Activated B cell treated with CpG ODN at 0.5 μM for 24 hours (primary cell): Measurements from ENCODE around the gene CYTH1. TPM values are rescaled to one million over a fixed set of nuclear protein-coding genes. Genes with fewer than 3 reads are reported as not detected.

ENCODE experiments used
- ATAC-seq: fragments of 200-7000 bp; cut with Tn5 transposase; one replicate; pipeline ENCODE4 v1.10.0; 2021; ENCODE audit warnings: low read depth, mild to moderate bottlenecking, moderate library complexity
- CTCF ChIA-PET: fragments of 350-600 bp; sonication (Branson Sonifier 250); formaldehyde crosslinking; loops from one replicate; lab custom pipeline; 2021; ENCODE audit warnings: antibody characterized with exemption; lab: Charles Lee
- POLR2A ChIA-PET: fragments of 350-600 bp; sonication (Branson Sonifier 250); formaldehyde crosslinking; loops from one replicate; lab custom pipeline; 2021; ENCODE audit warnings: antibody characterized with exemption; lab: Charles Lee
- DNase-seq: peaks from one replicate; pipeline ENCODE4 v3.0.0; 2022
- H3K27ac Mint-ChIP-seq: one replicate; pipeline ENCODE4 v1.8.0; 2020; ENCODE audit warnings: mixed read lengths
- H3K27me3 Mint-ChIP-seq: one replicate; pipeline ENCODE4 v1.8.0; 2021; ENCODE audit warnings: mixed read lengths
- H3K36me3 Mint-ChIP-seq: one replicate; pipeline ENCODE4 v1.8.0; 2021; ENCODE audit warnings: low read depth, mixed read lengths
- H3K4me1 Mint-ChIP-seq: one replicate; pipeline ENCODE4 v1.8.0; 2021; ENCODE audit warnings: mixed read lengths
- H3K4me3 Mint-ChIP-seq: one replicate; pipeline ENCODE4 v1.8.0; 2020; ENCODE audit warnings: mild to moderate bottlenecking, mixed read lengths
- H3K9me3 Mint-ChIP-seq: one replicate; pipeline ENCODE4 v1.8.0; 2020; ENCODE audit warnings: mixed read lengths
- CTCF ChIP-seq: fragments of 200-600 bp; IDR thresholded peaks from one replicate; pipeline ENCODE4 v1.8.0; 2022; ENCODE audit warnings: antibody characterized with exemption, mild to moderate bottlenecking
- intact Hi-C: fragments of 100-400 bp; cut with micrococcal nuclease; formaldehyde crosslinking; loops from one replicate; pipeline ENCODE4 v1.15.1; 2024
- total RNA-seq: library from RNA; stranded (reverse); gene quantifications from 2 replicates; pipeline ENCODE4 v1.2.3, GENCODE V29; 2022

Gene CYTH1
- total RNA-seq, 1 donor from 2014 or later: 391 TPM

- Mint-ChIP-seq H3K9me3 (no peaks in the 10 kb centered on the region), H3K4me1 (no peaks in the 10 kb centered on the region), H3K36me3 (peaks cover 97% of the 10 kb centered on the region), H3K27ac (no peak overlapping the region), H3K27me3 (no peaks in the 10 kb centered on the region), H3K4me3 (no peak overlapping the region)
- no peak for ATAC-seq
- no peak for DNase-seq
- CTCF ChIA-PET: interaction anchor here (0.7 kb wide), 1 partner anchor 63 kb away, joined by 3 read pairs; no protein-coding TSS in a partner anchor
- no peak for TF ChIP-seq CTCF
- POLR2A ChIA-PET: no interaction called here
- intact Hi-C loops: no loop called here
These were observed 103.4 kb downstream of the CYTH1 start for GRCh38 chr17:78678711-78679110.

- H3K27me3 Mint-ChIP-seq: no peaks in the 10 kb centered on the region
- TF ChIP-seq CTCF: no peak
- ATAC-seq (no peak), DNase-seq (no peak)
- CTCF ChIA-PET: interaction anchor here (0.7 kb wide), 1 partner anchor 64 kb away, joined by 3 read pairs; no protein-coding TSS in a partner anchor
- H3K9me3 Mint-ChIP-seq: no peaks in the 10 kb centered on the region
- intact Hi-C loops: no loop called here
- H3K4me3 Mint-ChIP-seq: no peak overlapping the region
- H3K36me3 Mint-ChIP-seq: peaks cover 98% of the 10 kb centered on the region
- no peak overlapping the region for H3K27ac Mint-ChIP-seq
- no peaks in the 10 kb centered on the region for H3K4me1 Mint-ChIP-seq
- POLR2A ChIA-PET: no interaction called here
These were observed 103.9 kb downstream of the CYTH1 start for GRCh38 chr17:78678222-78678557.

DNA sequence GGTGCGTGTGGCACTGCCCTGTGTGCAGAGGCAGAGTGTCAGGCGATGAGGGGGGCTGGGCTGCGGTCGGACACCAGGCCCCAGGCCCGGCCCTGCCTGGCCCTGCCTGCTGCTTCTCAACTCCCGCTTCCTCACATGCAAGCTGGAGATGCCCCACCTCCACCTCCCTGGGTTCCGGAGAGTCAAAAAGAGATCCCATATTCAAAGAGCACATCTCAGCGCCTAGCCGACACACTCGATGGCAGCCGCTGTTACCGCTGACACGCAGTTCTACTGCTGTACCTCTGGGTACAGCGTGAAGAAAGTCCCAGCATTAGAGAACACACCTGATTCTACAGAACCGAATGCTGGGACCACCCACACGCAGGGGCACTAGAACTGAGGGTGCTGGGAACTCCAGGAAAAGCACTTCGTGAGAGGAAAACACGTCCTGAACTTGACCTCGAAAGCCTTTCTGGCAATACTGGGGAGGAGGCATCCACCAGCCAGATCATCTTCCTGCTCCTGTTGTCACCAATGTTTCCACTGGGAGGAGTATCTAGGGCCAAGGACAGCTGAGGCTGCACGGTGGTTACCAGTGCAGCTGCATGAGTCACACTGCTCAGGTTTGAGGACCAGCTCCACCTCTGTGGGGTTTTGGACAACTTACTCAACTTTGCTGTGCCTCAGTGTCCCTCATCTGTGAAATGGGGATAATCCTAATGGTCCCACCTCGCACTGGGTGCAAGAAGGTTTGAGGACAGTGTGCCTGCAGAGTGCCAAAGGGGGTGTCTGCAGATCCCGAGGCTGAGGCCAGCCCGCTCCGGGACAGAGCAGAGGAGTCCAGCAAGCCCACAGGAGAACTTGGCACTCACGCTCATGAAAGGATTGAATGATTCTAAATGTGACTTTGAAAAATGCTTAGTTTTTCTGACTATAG lies 104.5 kb downstream of the CYTH1 start:
- ChIA-PET POLR2A (interaction anchor here (1.0 to 1.2 kb wide), 2 partner anchors 13 to 57 kb away, joined by 3 read pairs; no protein-coding TSS in a partner anchor), CTCF (no interaction called here)
- Mint-ChIP-seq H3K9me3 (no peaks in the 10 kb centered on the region), H3K4me1 (no peaks in the 10 kb centered on the region), H3K27ac (no peak overlapping the region), H3K4me3 (no peak overlapping the region), H3K36me3 (peaks cover 98% of the 10 kb centered on the region), H3K27me3 (no peaks in the 10 kb centered on the region)
- TF ChIP-seq CTCF: no peak
- intact Hi-C loops: no loop called here
- DNase-seq (no peak), ATAC-seq (no peak)

DNA sequence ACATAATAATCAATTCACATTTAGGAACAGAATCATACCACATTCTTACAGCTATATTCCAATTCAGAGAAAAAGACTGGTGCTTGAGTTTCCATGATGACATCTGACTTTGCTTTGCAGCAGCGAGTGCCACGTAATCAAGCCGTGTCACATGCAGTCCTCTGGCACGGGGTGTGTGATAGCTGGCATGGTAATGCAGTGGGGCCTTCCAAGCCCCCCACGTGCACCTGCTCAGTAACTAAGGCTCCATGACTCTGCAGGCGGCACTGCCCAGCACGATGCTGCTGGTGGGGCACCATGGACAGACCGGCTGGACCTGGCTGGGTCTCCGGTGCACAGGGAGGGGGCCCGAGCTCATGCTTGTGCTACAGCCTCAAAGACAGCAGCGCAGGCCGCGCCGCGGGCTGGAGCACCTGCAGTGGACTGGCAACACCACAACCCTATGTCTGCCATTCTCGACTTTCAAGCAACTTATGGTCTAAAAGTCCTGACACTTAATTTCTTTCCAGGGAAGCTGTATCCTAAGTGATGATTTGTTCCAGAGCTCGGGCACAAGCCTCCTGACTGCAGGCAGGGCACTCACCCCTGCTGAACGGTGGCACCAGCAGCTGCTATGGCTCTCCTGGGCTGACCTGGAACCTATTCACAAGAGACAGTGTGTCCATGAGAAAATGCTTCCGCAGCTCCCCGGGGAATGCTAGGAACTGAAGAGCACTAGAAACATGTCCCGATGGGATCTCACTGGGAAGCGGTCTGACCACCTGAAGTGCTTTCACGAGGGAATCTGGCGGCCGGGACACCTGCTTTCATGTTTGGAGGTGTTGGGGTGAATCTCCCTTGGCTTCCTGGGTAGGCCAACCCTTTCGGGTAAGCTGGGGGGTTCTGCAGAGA lies 105.4 kb downstream of the CYTH1 start:
- ChIA-PET CTCF (no interaction called here), POLR2A (interaction anchor here (1.0 to 1.2 kb wide), 2 partner anchors 12 to 58 kb away, joined by 3 read pairs; no protein-coding TSS in a partner anchor)
- Mint-ChIP-seq H3K4me1 (no peaks in the 10 kb centered on the region), H3K27me3 (no peaks in the 10 kb centered on the region), H3K27ac (no peak overlapping the region), H3K9me3 (no peaks in the 10 kb centered on the region), H3K4me3 (no peak overlapping the region), H3K36me3 (peaks cover 98% of the 10 kb centered on the region)
- ATAC-seq (no peak), DNase-seq (no peak)
- no peak for TF ChIP-seq CTCF
- intact Hi-C loops: no loop called here

- Mint-ChIP-seq H3K4me1 (no peaks in the 10 kb centered on the region), H3K27me3 (no peaks in the 10 kb centered on the region), H3K27ac (no peak overlapping the region), H3K4me3 (no peak overlapping the region), H3K9me3 (no peaks in the 10 kb centered on the region), H3K36me3 (peaks cover 98% of the 10 kb centered on the region)
- ATAC-seq: no peak
- no peak for TF ChIP-seq CTCF
- CTCF ChIA-PET: no interaction called here
- intact Hi-C loops: no loop called here
- DNase-seq: no peak
- POLR2A ChIA-PET: no interaction called here
These were observed 106.2 kb downstream of the CYTH1 start for GRCh38 chr17:78675836-78676235.
